Hepatocyte (in vitro differentiated cells): ENCODE results near the gene COBL. TPM values are rescaled to one million over a fixed set of nuclear protein-coding genes. Genes with fewer than 3 reads are reported as not detected.

Source experiments
- DNase-seq: peaks from one replicate; pipeline ENCODE4 v3.0.0-alpha.2; 2016; ENCODE audit warnings: low spot score
- H2AFZ ChIP-seq: fragments of 200-600 bp; sonication (generic); 2 replicates; pipeline ENCODE4 v1.6.0; 2016; ENCODE audit warnings: antibody characterized with exemption, mild to moderate bottlenecking
- H3K27ac ChIP-seq: fragments of 200-600 bp; sonication (generic); 2 replicates; pipeline ENCODE4 v1.5.1; 2016; ENCODE audit warnings: mild to moderate bottlenecking
- H3K27me3 ChIP-seq: fragments of 200-600 bp; sonication (generic); 2 replicates; pipeline ENCODE4 v1.6.1; 2016
- H3K36me3 ChIP-seq: fragments of 200-600 bp; sonication (generic); replicated peaks from 2 replicates; pipeline ENCODE4 v1.5.1; 2016; ENCODE audit warnings: low read depth; ENCODE audit not compliant: insufficient read depth
- H3K4me1 ChIP-seq: fragments of 200-600 bp; sonication (generic); 2 replicates; pipeline ENCODE4 v1.5.1; 2016; ENCODE audit warnings: mild to moderate bottlenecking, moderate library complexity; ENCODE audit not compliant: insufficient read depth
- H3K4me2 ChIP-seq: fragments of 200-600 bp; sonication (generic); 2 replicates; pipeline ENCODE4 v1.6.0; 2016
- H3K4me3 ChIP-seq: fragments of 200-600 bp; sonication (generic); 2 replicates; pipeline ENCODE4 v1.5.1; 2016; ENCODE audit warnings: mild to moderate bottlenecking
- H3K79me2 ChIP-seq: fragments of 200-600 bp; sonication (generic); 2 replicates; pipeline ENCODE4 v1.6.0; 2017; ENCODE audit warnings: mild to moderate bottlenecking
- H3K9me2 ChIP-seq: fragments of 200-600 bp; sonication (generic); replicated peaks from 2 replicates; pipeline ENCODE4 v1.6.0; 2017; ENCODE audit warnings: mild to moderate bottlenecking; ENCODE audit not compliant: insufficient read depth
- H3K9me3 ChIP-seq: fragments of 200-600 bp; sonication (generic); 2 replicates; pipeline ENCODE4 v1.5.1; 2016; ENCODE audit warnings: low read depth, mild to moderate bottlenecking
- H4K20me1 ChIP-seq: fragments of 200-600 bp; sonication (generic); 2 replicates; pipeline ENCODE4 v1.6.0; 2016; ENCODE audit warnings: mild to moderate bottlenecking; ENCODE audit not compliant: insufficient read depth, poor library complexity, severe bottlenecking
- EZH2 ChIP-seq: fragments of 200-600 bp; sonication (generic); IDR thresholded peaks from 2 replicates; pipeline ENCODE4 v1.6.1; 2016; ENCODE audit warnings: antibody characterized with exemption, mild to moderate bottlenecking, borderline replicate concordance
- EZH2phosphoT487 ChIP-seq: fragments of 200-600 bp; sonication (generic); IDR thresholded peaks from one replicate; pipeline ENCODE4 v1.6.1; 2018; ENCODE audit warnings: antibody characterized with exemption, mild to moderate bottlenecking, low read depth, moderate library complexity; ENCODE audit not compliant: unreplicated experiment, severe bottlenecking
- WGBS: methylation state at CpG from one replicate; pipeline ENCODE4 v1.1.6; 2016; ENCODE audit warnings: low lambda C conversion rate; ENCODE audit errors: missing lambda C conversion rate; 5-methylcytosine and 5-hydroxymethylcytosine counted together
- polyA plus RNA-seq: library from polyadenylated mRNA; unstranded; fragments of >200 nt; fragmentation: Nextera tagmentation; extraction: Ambion mirVana; gene quantifications from 2 replicates; pipeline ENCODE4 v1.2.1, GENCODE V29; 2016
- total RNA-seq: library from RNA; depleted of rRNA; stranded (reverse); fragments of >200 nt; gene quantifications from 2 replicates; pipeline ENCODE4 v1.2.3, GENCODE V29; 2014
- TF ChIP-seq, protein P1 (sequence below): fragments of 200-600 bp; sonication (generic); IDR thresholded peaks from 2 replicates; pipeline ENCODE4 v1.5.1; 2016; ENCODE audit warnings: antibody characterized with exemption, mild to moderate bottlenecking; ENCODE audit not compliant: poor library complexity

COBL gene
- total and polyA plus RNA-seq, 2 experiments from 2014 or later = 7.8 to 20.5 TPM

DNA sequence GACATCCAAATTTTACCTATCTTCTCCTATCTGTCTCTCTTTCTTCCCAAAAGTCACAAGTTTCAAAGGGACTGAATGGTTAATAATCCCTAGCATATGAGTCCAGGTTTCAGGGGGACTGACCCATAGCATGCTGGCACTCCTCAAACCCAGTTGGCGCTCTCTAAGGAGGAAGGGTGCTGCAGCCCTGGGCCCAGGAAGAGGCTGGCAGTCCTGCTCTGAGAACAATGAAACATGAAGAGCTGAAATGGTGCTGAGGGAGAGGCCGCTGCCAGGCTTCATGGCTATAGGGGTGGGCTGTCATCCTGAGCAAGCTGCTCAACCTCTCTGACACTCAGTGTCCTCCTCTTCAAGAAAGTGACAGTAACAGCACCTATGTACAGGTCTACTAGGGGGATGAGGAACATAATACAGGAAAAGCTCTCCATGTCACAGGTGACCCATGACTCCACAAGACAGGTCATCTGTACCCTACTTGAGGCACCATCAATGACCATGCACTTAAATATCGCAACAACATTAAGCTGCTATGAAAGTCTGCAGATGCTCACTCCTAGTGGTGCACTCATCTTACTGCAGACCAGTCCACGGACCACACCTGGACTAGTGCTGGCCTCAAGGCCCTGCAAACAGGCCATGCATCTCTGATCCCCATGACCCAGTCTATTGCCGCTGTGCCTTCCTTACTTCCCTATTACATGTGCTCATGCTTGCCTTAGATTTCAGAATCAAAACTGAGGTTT lies 17.0 kb downstream of the COBL start:
- H3K36me3 ChIP-seq = no peaks in the 10 kb centered on the region
- H2AFZ ChIP-seq = no peak overlapping the region
- H3K79me2 ChIP-seq = peaks cover 77% of the 10 kb centered on the region
- 94% methylated on average over 5 of the region's 5 CpGs for WGBS
- H3K4me1 ChIP-seq = peaks cover 9% of the 10 kb centered on the region
- DNase-seq = no peak
- no peak overlapping the region for H3K4me2 ChIP-seq
- H3K4me3 ChIP-seq = no peak overlapping the region
- TF ChIP-seq, protein P1, sequence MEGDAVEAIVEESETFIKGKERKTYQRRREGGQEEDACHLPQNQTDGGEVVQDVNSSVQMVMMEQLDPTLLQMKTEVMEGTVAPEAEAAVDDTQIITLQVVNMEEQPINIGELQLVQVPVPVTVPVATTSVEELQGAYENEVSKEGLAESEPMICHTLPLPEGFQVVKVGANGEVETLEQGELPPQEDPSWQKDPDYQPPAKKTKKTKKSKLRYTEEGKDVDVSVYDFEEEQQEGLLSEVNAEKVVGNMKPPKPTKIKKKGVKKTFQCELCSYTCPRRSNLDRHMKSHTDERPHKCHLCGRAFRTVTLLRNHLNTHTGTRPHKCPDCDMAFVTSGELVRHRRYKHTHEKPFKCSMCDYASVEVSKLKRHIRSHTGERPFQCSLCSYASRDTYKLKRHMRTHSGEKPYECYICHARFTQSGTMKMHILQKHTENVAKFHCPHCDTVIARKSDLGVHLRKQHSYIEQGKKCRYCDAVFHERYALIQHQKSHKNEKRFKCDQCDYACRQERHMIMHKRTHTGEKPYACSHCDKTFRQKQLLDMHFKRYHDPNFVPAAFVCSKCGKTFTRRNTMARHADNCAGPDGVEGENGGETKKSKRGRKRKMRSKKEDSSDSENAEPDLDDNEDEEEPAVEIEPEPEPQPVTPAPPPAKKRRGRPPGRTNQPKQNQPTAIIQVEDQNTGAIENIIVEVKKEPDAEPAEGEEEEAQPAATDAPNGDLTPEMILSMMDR = no peak
- no peak for TF ChIP-seq EZH2
- TF ChIP-seq EZH2phosphoT487 = no peak
- H4K20me1 ChIP-seq = no peaks in the 10 kb centered on the region
- H3K9me3 ChIP-seq = no peaks in the 10 kb centered on the region
- H3K27me3 ChIP-seq = no peaks in the 10 kb centered on the region
- H3K9me2 ChIP-seq = no peaks in the 10 kb centered on the region
- H3K27ac ChIP-seq = no peak overlapping the region

DNA sequence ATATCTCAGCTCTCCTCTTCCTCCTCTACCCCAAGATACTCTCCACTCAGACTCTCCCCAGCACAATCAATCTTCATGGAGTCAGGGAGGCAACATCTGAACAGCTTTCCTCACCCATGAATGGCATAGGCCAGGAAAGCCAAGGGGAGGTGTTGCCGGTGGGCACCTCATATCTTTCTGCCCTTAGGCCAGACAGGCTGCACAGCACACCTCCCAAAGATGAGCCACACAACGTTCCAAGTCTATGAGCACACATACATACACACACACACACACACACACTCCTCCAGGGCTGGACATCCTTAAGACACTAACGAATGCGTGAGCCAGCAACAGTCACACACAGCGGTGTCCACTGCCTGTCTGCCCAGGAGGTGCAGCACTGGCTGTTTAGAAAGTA lies 17.7 kb downstream of the COBL start:
- H3K36me3 ChIP-seq = no peaks in the 10 kb centered on the region
- no peaks in the 10 kb centered on the region for H4K20me1 ChIP-seq
- H3K4me3 ChIP-seq = no peak overlapping the region
- H3K27ac ChIP-seq = no peak overlapping the region
- TF ChIP-seq, protein P1 = no peak
- TF ChIP-seq EZH2 (no peak), EZH2phosphoT487 (no peak)
- H3K9me3 ChIP-seq = no peaks in the 10 kb centered on the region
- H3K27me3 ChIP-seq = no peaks in the 10 kb centered on the region
- no peaks in the 10 kb centered on the region for H3K9me2 ChIP-seq
- H3K4me1 ChIP-seq = peaks cover 9% of the 10 kb centered on the region
- no peak for DNase-seq
- whole genome bisulfite sequencing = 98% methylated on average over 5 of the region's 5 CpGs
- H3K4me2 ChIP-seq = no peak overlapping the region
- peaks cover 77% of the 10 kb centered on the region for H3K79me2 ChIP-seq
- H2AFZ ChIP-seq = no peak overlapping the region

DNA sequence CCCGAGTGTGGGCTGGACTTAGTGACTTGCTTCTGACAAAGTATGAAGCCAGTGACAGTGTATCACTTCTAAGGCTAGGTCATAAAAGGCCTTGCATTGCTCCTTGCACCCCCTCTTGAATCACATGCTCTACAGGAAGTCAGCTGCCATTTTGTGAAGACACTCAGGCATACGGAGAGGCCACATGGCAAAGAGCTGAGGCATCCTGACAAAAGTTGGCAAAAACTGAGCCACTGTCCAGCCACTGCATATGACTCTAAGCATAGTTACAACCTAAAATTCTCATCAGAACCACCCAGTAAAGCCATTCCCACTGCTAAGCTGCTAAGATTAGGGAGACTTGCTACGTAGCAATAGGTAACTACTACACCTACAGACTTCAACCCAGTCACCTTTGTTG lies 18.6 kb downstream of the COBL start:
- Histone ChIP-seq H3K9me3 (no peaks in the 10 kb centered on the region), H3K4me3 (no peak overlapping the region), H3K4me2 (no peak overlapping the region), H4K20me1 (no peaks in the 10 kb centered on the region), H3K36me3 (no peaks in the 10 kb centered on the region), H3K9me2 (no peaks in the 10 kb centered on the region), H3K79me2 (peaks cover 77% of the 10 kb centered on the region), H2AFZ (no peak overlapping the region), H3K27ac (no peak overlapping the region), H3K27me3 (no peaks in the 10 kb centered on the region), H3K4me1 (peaks cover 9% of the 10 kb centered on the region)
- 87% methylated on average over 3 of the region's 3 CpGs for WGBS
- no peak for DNase-seq
- TF ChIP-seq EZH2phosphoT487 (no peak), EZH2 (no peak)
- TF ChIP-seq, protein P1 = no peak
